ENCODE data around the gene SLC7A10.

GRCh38 chr19:33246709-33247440, 21.2 kb upstream of the SLC7A10 start:
- TF ChIP-seq, protein P1, sequence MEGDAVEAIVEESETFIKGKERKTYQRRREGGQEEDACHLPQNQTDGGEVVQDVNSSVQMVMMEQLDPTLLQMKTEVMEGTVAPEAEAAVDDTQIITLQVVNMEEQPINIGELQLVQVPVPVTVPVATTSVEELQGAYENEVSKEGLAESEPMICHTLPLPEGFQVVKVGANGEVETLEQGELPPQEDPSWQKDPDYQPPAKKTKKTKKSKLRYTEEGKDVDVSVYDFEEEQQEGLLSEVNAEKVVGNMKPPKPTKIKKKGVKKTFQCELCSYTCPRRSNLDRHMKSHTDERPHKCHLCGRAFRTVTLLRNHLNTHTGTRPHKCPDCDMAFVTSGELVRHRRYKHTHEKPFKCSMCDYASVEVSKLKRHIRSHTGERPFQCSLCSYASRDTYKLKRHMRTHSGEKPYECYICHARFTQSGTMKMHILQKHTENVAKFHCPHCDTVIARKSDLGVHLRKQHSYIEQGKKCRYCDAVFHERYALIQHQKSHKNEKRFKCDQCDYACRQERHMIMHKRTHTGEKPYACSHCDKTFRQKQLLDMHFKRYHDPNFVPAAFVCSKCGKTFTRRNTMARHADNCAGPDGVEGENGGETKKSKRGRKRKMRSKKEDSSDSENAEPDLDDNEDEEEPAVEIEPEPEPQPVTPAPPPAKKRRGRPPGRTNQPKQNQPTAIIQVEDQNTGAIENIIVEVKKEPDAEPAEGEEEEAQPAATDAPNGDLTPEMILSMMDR (IDR thresholded peaks at IDR 0.05) = no peak
- TF ChIP-seq POLR2A (IDR thresholded peaks at IDR 0.05) = no peak
- TF ChIP-seq POLR2AphosphoS5 (IDR thresholded peaks at IDR 0.05; ENCODE audit: insufficient read depth in 1 of 2, low read depth in 1 of 2) = no peak

Data from vagina (tissue), 2 donors.